Natural killer cell (primary cell): ENCODE measurements around the gene RXFP4. TPM values are rescaled to one million over a fixed set of nuclear protein-coding genes. Genes with fewer than 3 reads are reported as not detected.

Experiments used
- ATAC-seq, 3 donors: fragments of 150-1000 bp in 2 of 3; fragments of 200-7000 bp in 1 of 3; cut with Tn5 transposase; 1 replicate in 1 of 3; 2 replicates in 2 of 3; pipeline ENCODE4 v1.10.0; 2021; ENCODE audit warnings: mild to moderate bottlenecking in 2 of 3, moderate library complexity in 2 of 3
- DNase-seq, 2 donors: peaks; one replicate each; pipeline versions ENCODE4 v3.0.0 to v3.0.0-alpha.2; 2013 to 2021; ENCODE audit warnings: mixed read lengths in 1 of 2
- H3K27ac ChIP-seq: one replicate; pipeline ENCODE4 v1.5.1; 2013; ENCODE audit warnings: mild to moderate bottlenecking, low read length
- H3K27me3 ChIP-seq: one replicate; pipeline ENCODE4 v1.6.1; 2013; ENCODE audit warnings: low read length; ENCODE audit not compliant: control insufficient read depth, insufficient read depth
- H3K36me3 ChIP-seq: one replicate; pipeline ENCODE4 v1.6.1; 2013; ENCODE audit warnings: low read length; ENCODE audit not compliant: control insufficient read depth, insufficient read depth
- H3K4me1 ChIP-seq: one replicate; pipeline ENCODE4 v1.6.1; 2013; ENCODE audit warnings: low read length; ENCODE audit not compliant: control insufficient read depth, insufficient read depth
- H3K4me3 ChIP-seq: one replicate; pipeline ENCODE4 v1.5.1; 2013; ENCODE audit warnings: low read length
- H3K9me3 ChIP-seq: one replicate; pipeline ENCODE4 v1.6.1; 2013; ENCODE audit warnings: low read length; ENCODE audit not compliant: control insufficient read depth, insufficient read depth
- H3K27ac Mint-ChIP-seq, 2 donors: one replicate each; pipeline ENCODE4 v1.8.0; 2022; ENCODE audit warnings: mild to moderate bottlenecking in 2 of 2, mixed read lengths in 2 of 2, moderate library complexity in 1 of 2
- H3K27me3 Mint-ChIP-seq, 2 donors: one replicate each; pipeline ENCODE4 v1.8.0; 2022; ENCODE audit warnings: low read depth in 2 of 2, mixed read lengths in 2 of 2
- H3K36me3 Mint-ChIP-seq: one replicate; pipeline ENCODE4 v1.8.0; 2022; ENCODE audit warnings: mixed read lengths
- H3K4me1 Mint-ChIP-seq, 2 donors: one replicate each; pipeline ENCODE4 v1.8.0; 2022; ENCODE audit warnings: mixed read lengths in 2 of 2
- H3K4me3 Mint-ChIP-seq: one replicate; pipeline ENCODE4 v1.8.0; 2022; ENCODE audit warnings: mild to moderate bottlenecking, moderate library complexity, mixed read lengths
- H3K9me3 Mint-ChIP-seq, 2 donors: one replicate each; pipeline ENCODE4 v1.8.0; 2022; ENCODE audit warnings: mixed read lengths in 2 of 2
- WGBS: methylation state at CpG from one replicate; pipeline ENCODE4 v1.1.7; 2013; ENCODE audit warnings: missing lambda C conversion rate; ENCODE audit not compliant: insufficient coverage; 5-methylcytosine and 5-hydroxymethylcytosine counted together
- intact Hi-C: fragments of 100-400 bp; cut with micrococcal nuclease; formaldehyde crosslinking; loops from one replicate; pipeline ENCODE4 v1.14.2; 2022
- total RNA-seq, 4 donors: library from RNA; stranded (reverse); fragments of 120-200 nt in 1 of 4; gene quantifications; one replicate each; pipeline versions ENCODE4 v1.2.3 to v1.2.4, GENCODE V29; 2013 to 2022
- TF ChIP-seq, protein P1 (sequence below): fragments of 200-600 bp; IDR thresholded peaks from one replicate; pipeline ENCODE4 v1.8.0; 2022; ENCODE audit warnings: antibody characterized with exemption

The RXFP4 gene
- total RNA-seq, 3 donors from 2014 or later (not counting 1 experiment from before 2014, with no cell fraction given), result not detected

DNA sequence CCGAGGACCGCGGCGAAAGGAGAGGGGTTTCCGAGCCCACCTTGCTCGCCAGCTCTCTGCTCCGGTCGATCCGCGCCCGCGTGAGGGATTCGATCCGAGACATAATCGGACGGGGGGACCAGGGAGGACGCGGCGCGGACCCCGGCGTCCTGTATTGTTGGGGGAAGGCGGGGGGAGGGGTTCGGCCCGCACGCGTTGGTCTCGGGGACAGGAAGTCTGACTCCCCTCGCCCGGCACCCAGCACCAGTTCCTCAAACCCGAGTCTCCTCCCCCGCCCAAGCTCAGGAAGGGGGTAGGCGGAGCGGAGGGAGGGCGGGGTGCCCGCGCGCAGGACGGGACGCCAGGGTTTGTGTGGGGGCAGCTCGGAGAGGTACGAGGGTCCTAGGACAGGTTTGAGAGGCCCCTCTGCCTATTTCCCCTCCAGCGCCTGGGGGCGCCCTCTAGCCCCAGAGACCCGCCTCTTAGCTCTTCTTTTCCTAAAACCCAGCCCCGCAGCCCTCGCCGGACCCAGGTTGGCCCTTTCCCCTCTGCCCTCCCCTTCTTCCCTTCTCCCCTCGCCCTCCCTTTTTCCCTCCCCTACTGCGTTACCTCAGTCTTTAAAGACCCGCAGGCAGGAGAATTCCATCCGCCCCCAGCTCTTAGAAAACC lies 37.0 kb downstream of the RXFP4 start, which contains the start of gene ARHGEF2:
TSS of gene ARHGEF2 (minus strand) at position 223 of the 648 bp plus-strand sequence. CDS start at position 103, 120 bp downstream.
- Histone ChIP-seq H3K4me1 (peaks cover 83% of the 10 kb centered on the region), H3K4me3 (peak within 1 kb of the TSS; percentile 96), H3K9me3 (no peaks in the 10 kb centered on the region), H3K27me3 (no peaks in the 10 kb centered on the region), H3K27ac (peak within 1 kb of the TSS; percentile 79), H3K36me3 (peaks cover 4% of the 10 kb centered on the region)
- no peaks in the 10 kb centered on the region for H3K27me3 Mint-ChIP-seq
- intact Hi-C loops, result loop anchor here (5.0 kb wide), 2 partner anchors 66 to 121 kb away; partner anchors contain the start of genes GON4L, RIT1 and SYT11
- no peaks in the 10 kb centered on the region for H3K36me3 Mint-ChIP-seq
- H3K9me3 Mint-ChIP-seq, result no peaks in the 10 kb centered on the region
- ATAC-seq, result peak; percentile 55 to 75 (median 60)
- peak within 1 kb of the TSS; percentile 92 for H3K4me3 Mint-ChIP-seq
- peak within 1 kb of the TSS; percentile 90 to 94 for H3K27ac Mint-ChIP-seq
- TF ChIP-seq, protein P1, sequence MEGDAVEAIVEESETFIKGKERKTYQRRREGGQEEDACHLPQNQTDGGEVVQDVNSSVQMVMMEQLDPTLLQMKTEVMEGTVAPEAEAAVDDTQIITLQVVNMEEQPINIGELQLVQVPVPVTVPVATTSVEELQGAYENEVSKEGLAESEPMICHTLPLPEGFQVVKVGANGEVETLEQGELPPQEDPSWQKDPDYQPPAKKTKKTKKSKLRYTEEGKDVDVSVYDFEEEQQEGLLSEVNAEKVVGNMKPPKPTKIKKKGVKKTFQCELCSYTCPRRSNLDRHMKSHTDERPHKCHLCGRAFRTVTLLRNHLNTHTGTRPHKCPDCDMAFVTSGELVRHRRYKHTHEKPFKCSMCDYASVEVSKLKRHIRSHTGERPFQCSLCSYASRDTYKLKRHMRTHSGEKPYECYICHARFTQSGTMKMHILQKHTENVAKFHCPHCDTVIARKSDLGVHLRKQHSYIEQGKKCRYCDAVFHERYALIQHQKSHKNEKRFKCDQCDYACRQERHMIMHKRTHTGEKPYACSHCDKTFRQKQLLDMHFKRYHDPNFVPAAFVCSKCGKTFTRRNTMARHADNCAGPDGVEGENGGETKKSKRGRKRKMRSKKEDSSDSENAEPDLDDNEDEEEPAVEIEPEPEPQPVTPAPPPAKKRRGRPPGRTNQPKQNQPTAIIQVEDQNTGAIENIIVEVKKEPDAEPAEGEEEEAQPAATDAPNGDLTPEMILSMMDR, result no peak
- peak; percentile 67 to 83 for DNase-seq
- H3K4me1 Mint-ChIP-seq, result peaks cover 73 to 85% of the 10 kb centered on the region in 2 donors
- 0% methylated on average over 51 of the region's 52 CpGs for WGBS

DNA sequence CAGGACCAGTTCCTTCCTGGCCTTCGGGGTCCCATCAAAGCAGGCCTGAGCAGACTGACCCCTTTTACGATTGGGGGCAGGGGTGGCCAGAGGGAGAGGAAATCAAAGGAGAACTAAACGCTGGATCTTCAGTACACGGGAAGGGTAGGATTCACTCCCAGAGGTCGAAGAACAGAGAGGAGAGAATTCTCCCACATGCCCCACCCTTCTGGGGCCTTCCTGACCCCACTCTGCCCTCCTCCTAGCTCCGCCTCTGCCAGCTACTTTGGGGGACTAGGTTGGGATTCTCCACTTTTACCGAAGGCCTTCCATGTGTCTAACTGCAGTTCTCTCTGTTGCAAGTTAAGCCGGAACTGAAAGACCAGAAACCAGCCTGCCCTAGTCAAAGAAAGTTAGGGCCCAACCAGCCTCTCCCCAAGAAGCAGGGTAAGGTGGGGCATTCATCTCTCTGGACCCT lies 37.6 kb downstream of the RXFP4 start:
- intact Hi-C loops, result loop anchor here (5.0 kb wide), 2 partner anchors 67 to 122 kb away; partner anchors contain the start of genes GON4L, RIT1 and SYT11
- TF ChIP-seq, protein P1, result no peak
- Histone ChIP-seq H3K36me3 (peaks cover 4% of the 10 kb centered on the region), H3K27me3 (no peaks in the 10 kb centered on the region), H3K9me3 (no peaks in the 10 kb centered on the region), H3K27ac (peak overlapping the region; percentile 79), H3K4me3 (peak overlapping the region; percentile 96), H3K4me1 (peaks cover 80% of the 10 kb centered on the region)
- Mint-ChIP-seq H3K27me3 (no peaks in the 10 kb centered on the region), H3K9me3 (no peaks in the 10 kb centered on the region), H3K4me1 (peaks cover 67 to 80% of the 10 kb centered on the region in 2 donors), H3K27ac (peak overlapping the region; percentile 90 to 94), H3K4me3 (peak overlapping the region; percentile 92), H3K36me3 (no peaks in the 10 kb centered on the region)
- peak in 1 of 2 donors; percentile 47 for DNase-seq
- 4% methylated on average over 6 of the region's 8 CpGs for WGBS
- ATAC-seq, result no peak

DNA sequence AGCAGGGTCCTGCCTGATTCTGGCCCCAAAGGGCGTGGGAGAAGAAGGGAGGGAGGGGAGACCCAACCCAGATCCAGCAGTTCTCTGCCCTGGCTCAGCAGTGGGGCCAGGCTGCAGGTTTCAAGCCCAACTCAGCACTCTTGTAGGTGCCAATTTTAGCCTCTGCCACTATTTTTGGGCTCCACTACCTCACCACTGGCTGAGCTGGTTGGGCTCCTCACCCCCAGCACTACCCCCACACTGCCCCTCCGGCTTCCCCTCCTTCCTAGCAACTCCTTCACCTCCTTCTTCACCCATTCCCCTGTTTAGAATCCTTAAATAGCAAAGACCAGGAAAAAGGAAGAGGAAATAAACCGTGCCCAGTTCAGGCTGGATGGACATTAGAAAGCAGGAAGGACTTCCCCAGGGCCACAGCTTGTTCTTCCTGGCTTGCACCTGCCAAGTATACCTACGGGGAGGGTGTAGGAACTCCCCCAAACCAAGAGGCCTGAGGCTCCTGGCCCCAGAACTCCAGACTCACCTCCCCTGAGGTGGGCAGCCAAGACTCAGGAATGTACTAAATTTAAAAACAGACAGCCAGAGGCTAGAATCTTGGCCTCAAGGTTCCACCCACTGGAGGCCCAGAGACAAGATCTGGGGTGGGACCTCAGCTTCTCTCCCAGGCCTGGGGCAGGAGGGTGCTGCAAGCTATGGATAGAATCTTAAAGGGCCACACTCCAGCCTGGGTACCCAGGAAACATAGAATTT lies 38.3 kb downstream of the RXFP4 start:
- peak in 1 of 2 donors; percentile 33 for DNase-seq
- intact Hi-C loops, result loop anchor here (2.0 to 5.0 kb wide), 3 partner anchors 13 to 122 kb away; partner anchors contain the start of genes GON4L, RIT1 and SYT11
- TF ChIP-seq, protein P1, result no peak

More for the DNA sequence above, 38.3 kb downstream of the RXFP4 start:
- Histone ChIP-seq H3K4me1 (peaks cover 72% of the 10 kb centered on the region), H3K36me3 (peaks cover 4% of the 10 kb centered on the region), H3K27ac (peak overlapping the region; percentile 79), H3K9me3 (no peaks in the 10 kb centered on the region), H3K4me3 (peak overlapping the region; percentile 96), H3K27me3 (no peaks in the 10 kb centered on the region)
- peak in 1 of 3 donors; percentile 19 for ATAC-seq
- peaks cover 60 to 72% of the 10 kb centered on the region in 2 donors for H3K4me1 Mint-ChIP-seq
- no peaks in the 10 kb centered on the region for H3K36me3 Mint-ChIP-seq
- H3K27me3 Mint-ChIP-seq, result no peaks in the 10 kb centered on the region
- WGBS, result 8% methylated on average over 4 of the region's 4 CpGs
- no peaks in the 10 kb centered on the region for H3K9me3 Mint-ChIP-seq
- peak overlapping the region; percentile 92 for H3K4me3 Mint-ChIP-seq
- peak overlapping the region; percentile 90 to 94 for H3K27ac Mint-ChIP-seq
